Loucy (cell line): ENCODE results near the gene C2CD5.

Experiments used
- H2AFZ ChIP-seq: fragments of 200-600 bp; sonication (generic); 2 replicates; pipeline ENCODE4 v1.6.0; 2016; ENCODE audit warnings: antibody characterized with exemption, mild to moderate bottlenecking, low read length, moderate library complexity
- H3F3A ChIP-seq: fragments of 200-600 bp; 2 replicates; pipeline ENCODE4 v1.6.0; 2016; ENCODE audit warnings: antibody characterized with exemption, low read depth, mild to moderate bottlenecking
- H3K27me3 ChIP-seq: fragments of 200-600 bp; sonication (generic); 2 replicates; pipeline ENCODE4 v1.6.1; 2014; ENCODE audit warnings: low read length, mild to moderate bottlenecking; ENCODE audit not compliant: insufficient read depth, poor library complexity, severe bottlenecking
- H3K36me3 ChIP-seq: fragments of 200-600 bp; sonication (generic); 2 replicates; pipeline ENCODE4 v1.6.1; 2016; ENCODE audit warnings: low read length; ENCODE audit not compliant: insufficient read depth
- H3K4me1 ChIP-seq: fragments of 200-600 bp; sonication (generic); 2 replicates; pipeline ENCODE4 v1.5.1; 2014; ENCODE audit warnings: low read length, mild to moderate bottlenecking; ENCODE audit not compliant: insufficient read depth, poor library complexity, severe bottlenecking
- H3K4me2 ChIP-seq: fragments of 200-600 bp; sonication (generic); 2 replicates; pipeline ENCODE4 v1.6.0; 2014; ENCODE audit warnings: antibody characterized with exemption, low read length, low read depth, mild to moderate bottlenecking; ENCODE audit not compliant: poor library complexity, severe bottlenecking
- H3K4me3 ChIP-seq: fragments of 200-600 bp; sonication (generic); 2 replicates; pipeline ENCODE4 v1.5.1; 2014; ENCODE audit warnings: low read length, mild to moderate bottlenecking, mixed read lengths; ENCODE audit not compliant: poor library complexity, severe bottlenecking
- H3K79me2 ChIP-seq: fragments of 200-600 bp; sonication (generic); 2 replicates; pipeline ENCODE4 v1.6.1; 2014; ENCODE audit warnings: low read length; ENCODE audit not compliant: insufficient read depth
- H3K9ac ChIP-seq: fragments of 200-600 bp; sonication (generic); 2 replicates; pipeline ENCODE4 v1.6.0; 2014; ENCODE audit warnings: mild to moderate bottlenecking, low read depth, low read length, moderate library complexity; ENCODE audit not compliant: poor library complexity, severe bottlenecking
- H3K9me2 ChIP-seq: fragments of 200-600 bp; sonication (generic); replicated peaks from 2 replicates; pipeline ENCODE4 v1.6.1; 2016; ENCODE audit warnings: low read depth, low read length, mixed read lengths
- H3K9me3 ChIP-seq: fragments of 200-600 bp; sonication (generic); 2 replicates; pipeline ENCODE4 v1.6.1; 2014; ENCODE audit warnings: mild to moderate bottlenecking, antibody characterized with exemption, low read length, low read depth; ENCODE audit not compliant: insufficient read depth
- H4K20me1 ChIP-seq: fragments of 200-600 bp; sonication (generic); 2 replicates; pipeline ENCODE4 v1.6.0; 2014; ENCODE audit warnings: antibody characterized with exemption, low read length, mild to moderate bottlenecking; ENCODE audit not compliant: insufficient read depth, poor library complexity, severe bottlenecking
- EZH2phosphoT487 ChIP-seq: fragments of 200-600 bp; IDR thresholded peaks from 2 replicates; pipeline ENCODE4 v1.6.1; 2018; ENCODE audit warnings: antibody characterized with exemption, mild to moderate bottlenecking, moderate library complexity, borderline replicate concordance
- TF ChIP-seq, protein P1 (sequence below): fragments of 200-600 bp; sonication (generic); conservative IDR thresholded peaks from 2 replicates; pipeline ENCODE4 v1.5.1; 2014; ENCODE audit warnings: mild to moderate bottlenecking, antibody characterized with exemption, low read length

C2CD5 gene

DNA sequence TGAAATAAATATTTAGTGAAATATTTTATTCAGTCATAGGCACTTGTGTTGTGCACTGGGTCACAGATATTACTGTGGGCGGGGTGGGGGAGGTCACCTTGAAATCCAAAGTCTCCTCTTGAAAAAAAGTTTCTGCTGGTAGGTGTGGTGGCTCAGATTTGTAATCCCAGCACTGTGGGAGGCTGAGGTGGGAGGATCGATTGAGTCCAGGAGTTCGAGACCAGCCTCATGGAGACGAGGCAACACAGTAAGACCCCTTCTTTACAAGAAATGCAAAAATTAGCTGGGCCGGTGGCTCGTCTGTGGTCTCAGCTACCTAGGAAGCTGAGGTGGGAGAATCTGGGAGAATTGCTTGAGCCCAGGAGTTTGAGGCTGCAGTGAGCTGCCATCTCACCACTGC is 913 bp upstream of the C2CD5 start:
- no peak overlapping the region; the same call in 1 of the 2 replicates for H2AFZ ChIP-seq
- TF ChIP-seq EZH2phosphoT487: no peak
- TF ChIP-seq, protein P1, sequence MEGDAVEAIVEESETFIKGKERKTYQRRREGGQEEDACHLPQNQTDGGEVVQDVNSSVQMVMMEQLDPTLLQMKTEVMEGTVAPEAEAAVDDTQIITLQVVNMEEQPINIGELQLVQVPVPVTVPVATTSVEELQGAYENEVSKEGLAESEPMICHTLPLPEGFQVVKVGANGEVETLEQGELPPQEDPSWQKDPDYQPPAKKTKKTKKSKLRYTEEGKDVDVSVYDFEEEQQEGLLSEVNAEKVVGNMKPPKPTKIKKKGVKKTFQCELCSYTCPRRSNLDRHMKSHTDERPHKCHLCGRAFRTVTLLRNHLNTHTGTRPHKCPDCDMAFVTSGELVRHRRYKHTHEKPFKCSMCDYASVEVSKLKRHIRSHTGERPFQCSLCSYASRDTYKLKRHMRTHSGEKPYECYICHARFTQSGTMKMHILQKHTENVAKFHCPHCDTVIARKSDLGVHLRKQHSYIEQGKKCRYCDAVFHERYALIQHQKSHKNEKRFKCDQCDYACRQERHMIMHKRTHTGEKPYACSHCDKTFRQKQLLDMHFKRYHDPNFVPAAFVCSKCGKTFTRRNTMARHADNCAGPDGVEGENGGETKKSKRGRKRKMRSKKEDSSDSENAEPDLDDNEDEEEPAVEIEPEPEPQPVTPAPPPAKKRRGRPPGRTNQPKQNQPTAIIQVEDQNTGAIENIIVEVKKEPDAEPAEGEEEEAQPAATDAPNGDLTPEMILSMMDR: no peak
- no peaks in the 10 kb centered on the region for H3F3A ChIP-seq
- H3K4me1 ChIP-seq: peaks cover 28% of the 10 kb centered on the region
- peaks cover 4% of the 10 kb centered on the region for H4K20me1 ChIP-seq
- no peaks in the 10 kb centered on the region for H3K9me3 ChIP-seq
- H3K36me3 ChIP-seq: no peaks in the 10 kb centered on the region
- H3K9ac ChIP-seq: peak overlapping the region; percentile 94
- no peaks in the 10 kb centered on the region for H3K9me2 ChIP-seq
- H3K4me3 ChIP-seq: peak overlapping the region; percentile 92
- peaks cover 33% of the 10 kb centered on the region for H3K79me2 ChIP-seq
- peak overlapping the region; percentile 85 for H3K4me2 ChIP-seq
- no peaks in the 10 kb centered on the region for H3K27me3 ChIP-seq

DNA sequence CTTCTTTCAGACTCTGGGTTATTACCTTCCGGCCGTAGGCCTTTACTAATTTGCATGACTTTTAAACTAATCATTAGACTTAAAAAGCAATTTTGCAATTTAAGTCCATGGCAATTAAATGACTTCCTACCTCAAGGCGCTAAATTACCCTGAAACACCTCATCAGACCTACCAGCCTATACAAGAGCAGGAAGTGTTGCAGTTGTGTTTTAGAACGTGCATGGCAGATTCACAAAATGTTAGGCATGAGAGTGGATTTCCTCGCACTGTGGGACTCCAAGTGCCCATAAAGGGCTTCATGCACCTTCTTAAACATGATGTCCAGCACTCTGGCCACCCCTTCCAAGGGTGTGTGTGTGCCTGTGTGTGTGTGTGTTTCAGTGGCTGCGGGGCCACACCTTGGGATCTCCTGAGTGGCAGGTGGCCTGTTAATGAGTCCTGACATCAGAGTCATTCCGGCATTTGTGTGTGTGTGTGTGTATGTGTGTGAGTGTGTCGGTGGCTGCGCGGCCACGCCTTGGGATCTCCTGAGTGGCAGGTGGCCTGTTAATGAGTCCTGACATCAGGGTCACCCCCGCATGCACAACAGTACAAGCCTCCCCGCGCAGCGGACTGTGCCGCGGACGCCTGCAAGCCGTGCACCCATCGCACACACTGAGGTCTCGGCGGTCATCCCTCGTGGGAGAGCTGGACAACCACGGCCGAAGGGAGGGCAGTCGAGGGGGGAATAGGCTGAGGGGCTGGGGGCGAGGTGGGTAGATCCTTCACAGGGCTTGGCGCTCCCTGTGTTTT is 900 bp downstream of the C2CD5 start:
- H2AFZ ChIP-seq: peak overlapping the region; percentile 98

DNA sequence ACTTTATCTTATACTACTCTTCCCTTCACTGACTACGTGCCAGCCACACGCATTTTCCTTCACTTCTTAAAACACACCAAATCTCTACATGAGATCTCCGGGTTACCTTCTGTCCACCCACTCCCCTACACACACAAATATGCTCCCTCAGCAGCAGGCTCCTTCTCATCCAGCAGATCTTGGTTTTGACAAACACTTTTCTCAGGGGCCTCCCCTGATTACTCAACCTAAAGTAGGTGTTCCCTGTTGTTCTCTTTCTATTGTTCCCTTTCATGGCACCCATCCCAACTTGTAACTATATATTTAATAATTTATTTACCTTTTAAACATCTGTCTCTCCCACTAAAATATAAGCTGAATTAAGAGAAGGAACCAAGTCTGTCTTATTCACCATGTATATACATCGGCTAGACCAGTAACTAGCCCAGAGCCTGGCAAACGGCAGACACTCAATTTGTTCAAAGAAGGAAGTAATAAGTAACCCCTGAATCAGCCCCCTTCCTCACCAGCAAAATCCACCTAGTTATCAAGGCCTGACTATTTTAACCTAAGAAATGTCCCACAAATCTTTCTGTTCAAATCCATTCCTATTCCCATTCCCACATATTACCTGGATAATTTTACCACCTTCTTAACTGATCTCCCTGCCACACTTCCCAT is 2.7 kb downstream of the C2CD5 start:
- H3K4me3 ChIP-seq: peak overlapping the region; percentile 92
- no peaks in the 10 kb centered on the region for H3K36me3 ChIP-seq
- no peaks in the 10 kb centered on the region for H3K27me3 ChIP-seq
- no peaks in the 10 kb centered on the region for H3K9me3 ChIP-seq
- H3K4me2 ChIP-seq: peak overlapping the region; percentile 81
- H3K4me1 ChIP-seq: peaks cover 56% of the 10 kb centered on the region
- peak overlapping the region; percentile 30 for H3K9ac ChIP-seq
- peaks cover 56% of the 10 kb centered on the region for H3K79me2 ChIP-seq
- H3F3A ChIP-seq: no peaks in the 10 kb centered on the region; the same call in 1 of the 2 replicates
- no peaks in the 10 kb centered on the region for H3K9me2 ChIP-seq
- H4K20me1 ChIP-seq: peaks cover 17% of the 10 kb centered on the region
- H2AFZ ChIP-seq: no peak overlapping the region
- TF ChIP-seq, protein P1: no peak
- TF ChIP-seq EZH2phosphoT487: no peak

More for the DNA sequence above, 900 bp downstream of the C2CD5 start:
- Histone ChIP-seq H4K20me1 (peaks cover 4% of the 10 kb centered on the region), H3K4me1 (peaks cover 38% of the 10 kb centered on the region), H3K9ac (peak overlapping the region; percentile 94), H3K4me3 (peak overlapping the region; percentile 92), H3K9me2 (no peaks in the 10 kb centered on the region), H3K9me3 (no peaks in the 10 kb centered on the region), H3K79me2 (peaks cover 43% of the 10 kb centered on the region), H3K27me3 (no peaks in the 10 kb centered on the region), H3K36me3 (no peaks in the 10 kb centered on the region), H3K4me2 (peak overlapping the region; percentile 81), H3F3A (no peaks in the 10 kb centered on the region)
- TF ChIP-seq, protein P1: no peak
- TF ChIP-seq EZH2phosphoT487: no peak
